Pancreas (tissue), 10 donors: ENCODE data around the gene ALPK3. TPM values are rescaled to one million over a fixed set of nuclear protein-coding genes. Genes with fewer than 3 reads are reported as not detected.

Source experiments
- ATAC-seq, 4 donors: fragments of 200-7000 bp; cut with Tn5 transposase; one replicate each; pipeline versions ENCODE4 v1.8.0 to v1.9.1; 2020; ENCODE audit warnings: mild to moderate bottlenecking in 4 of 4, moderate library complexity in 4 of 4
- DNase-seq, 6 donors: peaks; one replicate each; pipeline ENCODE4 v3.0.0-alpha.2; 2020
- FAIRE-seq: peaks from 2 replicates; lab custom pipeline; 2012; peaks lifted over from hg19 to GRCh38; lab: Jason Lieb, UNC
- H3K27ac ChIP-seq, 4 donors: fragments of 200-600 bp; sonication (generic); 1 replicate in 3 of 4; 2 replicates in 1 of 4; pipeline versions ENCODE4 v1.5.0 to v1.8.0; 2020
- H3K27me3 ChIP-seq, 4 donors: fragments of 200-600 bp; one replicate each; pipeline ENCODE4 v1.8.0; 2021
- H3K36me3 ChIP-seq, 3 donors: fragments of 200-600 bp; sonication (generic) in 1 of 3; one replicate each; pipeline versions ENCODE4 v1.5.0 to v1.8.0; 2020 to 2021
- H3K4me1 ChIP-seq, 3 donors: fragments of 200-600 bp; one replicate each; pipeline ENCODE4 v1.8.0; 2021
- H3K4me3 ChIP-seq, 4 donors: fragments of 200-600 bp; sonication (generic) in 2 of 4; one replicate each; pipeline versions ENCODE4 v1.5.0 to v1.8.0; 2020 to 2021
- H3K9me3 ChIP-seq, 4 donors: fragments of 200-600 bp; one replicate each; pipeline ENCODE4 v1.8.0; 2021
- CTCF ChIP-seq, 4 donors: fragments of 200-600 bp; sonication (generic) in 3 of 4; IDR thresholded peaks; one replicate each; pipeline versions ENCODE4 v1.5.0 to v1.8.0; 2021; ENCODE audit warnings: antibody characterized with exemption in 4 of 4
- WGBS, 2 donors: extraction: QIAGEN DNeasy Blood & Tissue Kit; methylation state at CpG; one replicate each; pipeline ENCODE4 v1.1.7; 2013; 5-methylcytosine and 5-hydroxymethylcytosine counted together
- intact Hi-C, 3 donors: fragments of 100-400 bp; cut with DNase I; formaldehyde crosslinking; loops; one replicate each; pipeline versions ENCODE4 v1.11.1 to v1.14.2; 2022
- polyA plus RNA-seq, 2 donors: library from polyadenylated mRNA; stranded (reverse); fragments of 200-250 nt; gene quantifications; one replicate each; pipeline ENCODE4 v1.2.3, GENCODE V29; 2013
- total RNA-seq, 6 donors: library from RNA; stranded (reverse); fragmentation: NEBNext Ultra II Directional in 4 of 6; extraction: Animal tissue kit (Norgen Biotek cat#: 25700) in 4 of 6; gene quantifications; one replicate each; pipeline versions ENCODE4 v1.2.1 to v1.2.4, GENCODE V29; 2021 to 2023
- donor health status: healthy with polysubstance abuse.
- donor health status: DM: no; HTN: no; CAD: no; lungs with moderate emphysema.
- donor health status: DM: no; HTN: no; CAD: no.
- donor health status: control.
- donor health status: control.
- donor health status: Bipolar disorder and iron deficiency.
- donor health status: DM: yes; HTN: yes; CAD: no.
- donor health status: DM: no; HTN: no; CAD: no.
- donor health status: DM: no; HTN: no; CAD: no.
- donor health status: DM: yes; HTN: yes; CAD: no.

The ALPK3 gene
- total and polyA plus RNA-seq, 8 donors = 3.2 to 23.7 (median 9.3) TPM

GRCh38 chr15:84811151-84811550, 6.0 kb upstream of the ALPK3 start:
- 95 to 98% methylated on average over 4 of the region's 4 CpGs for WGBS, 2 donors
- no peak for TF ChIP-seq CTCF (IDR thresholded peaks at IDR 0.05)
- no peaks in the 10 kb centered on the region for H3K36me3 ChIP-seq
- H3K9me3 ChIP-seq = no peaks in the 10 kb centered on the region
- intact Hi-C loops = no loop called here
- no peaks in the 10 kb centered on the region for H3K4me1 ChIP-seq
- no peak overlapping the region for H3K27ac ChIP-seq
- ATAC-seq = no peak
- no peak for FAIRE-seq
- H3K4me3 ChIP-seq = no peak overlapping the region
- DNase-seq = no peak
- no peaks in the 10 kb centered on the region for H3K27me3 ChIP-seq

- Histone ChIP-seq H3K27me3 (no peaks in the 10 kb centered on the region), H3K36me3 (no peaks in the 10 kb centered on the region), H3K27ac (no peak overlapping the region), H3K9me3 (no peaks in the 10 kb centered on the region), H3K4me3 (no peak overlapping the region), H3K4me1 (no peaks in the 10 kb centered on the region)
- FAIRE-seq = no peak
- ATAC-seq = no peak
- intact Hi-C loops = no loop called here
- DNase-seq = no peak
- TF ChIP-seq CTCF (IDR thresholded peaks at IDR 0.05) = no peak
Observed at GRCh38 chr15:84811828-84812227, 5.3 kb upstream of the ALPK3 start.

GRCh38 chr15:84812842-84813241, 4.3 kb upstream of the ALPK3 start:
- Histone ChIP-seq H3K36me3 (no peaks in the 10 kb centered on the region), H3K27me3 (no peaks in the 10 kb centered on the region), H3K27ac (no peak overlapping the region), H3K4me1 (no peaks in the 10 kb centered on the region), H3K4me3 (no peak overlapping the region), H3K9me3 (no peaks in the 10 kb centered on the region)
- WGBS, 2 donors = 70 to 72% methylated on average over 2 of the region's 2 CpGs
- intact Hi-C loops = no loop called here
- DNase-seq (no peak), ATAC-seq (no peak), FAIRE-seq (no peak)
- TF ChIP-seq CTCF (IDR thresholded peaks at IDR 0.05) = no peak

- TF ChIP-seq CTCF (IDR thresholded peaks at IDR 0.05) = no peak
- Histone ChIP-seq H3K4me3 (no peak overlapping the region), H3K4me1 (peaks cover 1 to 5% (median 4%) of the 10 kb centered on the region in 3 donors), H3K27me3 (no peaks in the 10 kb centered on the region), H3K27ac (no peak overlapping the region), H3K9me3 (no peaks in the 10 kb centered on the region), H3K36me3 (no peaks in the 10 kb centered on the region)
- ATAC-seq = no peak
- FAIRE-seq = no peak
- DNase-seq = no peak
- intact Hi-C loops = no loop called here
- 93 to 100% methylated on average over 1 of the region's 1 CpG for WGBS, 2 donors
Observed at GRCh38 chr15:84813435-84813834, 3.7 kb upstream of the ALPK3 start.

- no peaks in the 10 kb centered on the region for H3K27me3 ChIP-seq
- WGBS, 2 donors = 60 to 73% methylated on average over 1 of the region's 1 CpG
- ATAC-seq (no peak), FAIRE-seq (no peak), DNase-seq (no peak)
- no peak for TF ChIP-seq CTCF (IDR thresholded peaks at IDR 0.05)
- no peaks in the 10 kb centered on the region for H3K36me3 ChIP-seq
- H3K27ac ChIP-seq = no peak overlapping the region
- intact Hi-C loops = no loop called here
- H3K4me1 ChIP-seq = peaks cover 6 to 10% (median 9%) of the 10 kb centered on the region in 3 donors
- no peaks in the 10 kb centered on the region for H3K9me3 ChIP-seq
- no peak overlapping the region for H3K4me3 ChIP-seq
Observed at GRCh38 chr15:84813931-84814330, 3.2 kb upstream of the ALPK3 start.
